ENCODE results near the gene CAPSL. TPM values are rescaled to one million over a fixed set of nuclear protein-coding genes. Genes with fewer than 3 reads are reported as not detected.
"Not testable (repeated sequence)": the region's sequence is repeated elsewhere in the genome, so short reads cannot be mapped to it uniquely, and the experiment has no call there.

CAPSL gene
- total RNA-seq, 1 experiment from 2014 or later, result not detected

GRCh38 chr5:35876922-35877321, 61.5 kb downstream of the CAPSL start:
- Histone ChIP-seq H3K4me1 (no peaks in the 10 kb centered on the region), H3K4me3 (no peak overlapping the region), H3K27me3 (no peaks in the 10 kb centered on the region; the same call in 1 of the 2 replicates), H3K27ac (no peak overlapping the region), H3K36me3 (no peaks in the 10 kb centered on the region), H3K9me3 (replicated peaks) (no peaks in the 10 kb centered on the region)
- no peak for DNase-seq

GRCh38 chr5:35876454-35876853, 62.0 kb downstream of the CAPSL start:
- H3K27ac ChIP-seq, result no peak overlapping the region
- H3K27me3 ChIP-seq, result no peaks in the 10 kb centered on the region; the same call in 1 of the 2 replicates
- H3K4me3 ChIP-seq, result no peak overlapping the region
- H3K36me3 ChIP-seq, result no peaks in the 10 kb centered on the region
- H3K9me3 ChIP-seq (replicated peaks), result no peaks in the 10 kb centered on the region
- DNase-seq, result no peak
- H3K4me1 ChIP-seq, result no peaks in the 10 kb centered on the region

- no peak for DNase-seq
- no peaks in the 10 kb centered on the region for H3K36me3 ChIP-seq
- no peaks in the 10 kb centered on the region for H3K9me3 ChIP-seq (replicated peaks)
- peaks cover 3% of the 10 kb centered on the region for H3K27me3 ChIP-seq
- H3K27ac ChIP-seq, result no peak overlapping the region
- H3K4me1 ChIP-seq, result no peaks in the 10 kb centered on the region
- H3K4me3 ChIP-seq, result no peak overlapping the region
Measured at GRCh38 chr5:35870605-35871004, 67.8 kb downstream of the CAPSL start.

GRCh38 chr5:35869685-35870277, 68.6 kb downstream of the CAPSL start:
- Histone ChIP-seq H3K27ac (no peak overlapping the region), H3K9me3 (replicated peaks) (no peaks in the 10 kb centered on the region), H3K4me3 (no peak overlapping the region), H3K27me3 (peaks cover 3% of the 10 kb centered on the region), H3K36me3 (no peaks in the 10 kb centered on the region), H3K4me1 (no peaks in the 10 kb centered on the region)
- no peak for DNase-seq

GRCh38 chr5:35867998-35868397, 70.4 kb downstream of the CAPSL start:
- Histone ChIP-seq H3K27ac (no peak overlapping the region), H3K9me3 (replicated peaks) (no peaks in the 10 kb centered on the region), H3K27me3 (peaks cover 3% of the 10 kb centered on the region; the same call in 1 of the 2 replicates), H3K36me3 (no peaks in the 10 kb centered on the region), H3K4me1 (no peaks in the 10 kb centered on the region), H3K4me3 (no peak overlapping the region)
- no peak for DNase-seq

GRCh38 chr5:35863159-35863558, 75.3 kb downstream of the CAPSL start:
- H3K4me3 ChIP-seq, result no peak overlapping the region
- peaks cover 3% of the 10 kb centered on the region for H3K27me3 ChIP-seq
- H3K9me3 ChIP-seq (replicated peaks), result no peaks in the 10 kb centered on the region
- no peak for DNase-seq
- H3K36me3 ChIP-seq, result no peaks in the 10 kb centered on the region
- H3K27ac ChIP-seq, result no peak overlapping the region
- H3K4me1 ChIP-seq, result no peaks in the 10 kb centered on the region

- no peaks in the 10 kb centered on the region for H3K9me3 ChIP-seq (replicated peaks)
- no peaks in the 10 kb centered on the region for H3K36me3 ChIP-seq
- peaks cover 3% of the 10 kb centered on the region for H3K27me3 ChIP-seq
- no peak overlapping the region for H3K4me3 ChIP-seq
- no peaks in the 10 kb centered on the region for H3K4me1 ChIP-seq
- no peak overlapping the region for H3K27ac ChIP-seq
- DNase-seq, result no peak
Measured at GRCh38 chr5:35862126-35862525, 76.3 kb downstream of the CAPSL start.

GRCh38 chr5:35861718-35862117, 76.7 kb downstream of the CAPSL start:
- DNase-seq, result no peak
- Histone ChIP-seq H3K27me3 (peaks cover 3% of the 10 kb centered on the region), H3K9me3 (replicated peaks) (no peaks in the 10 kb centered on the region), H3K4me3 (no peak overlapping the region), H3K27ac (no peak overlapping the region), H3K36me3 (no peaks in the 10 kb centered on the region), H3K4me1 (no peaks in the 10 kb centered on the region)

- no peak overlapping the region for H3K4me3 ChIP-seq
- no peaks in the 10 kb centered on the region for H3K9me3 ChIP-seq (replicated peaks)
- H3K27me3 ChIP-seq, result no peaks in the 10 kb centered on the region; the same call in 1 of the 2 replicates
- no peak for DNase-seq
- no peaks in the 10 kb centered on the region for H3K4me1 ChIP-seq
- H3K27ac ChIP-seq, result no peak overlapping the region
- no peaks in the 10 kb centered on the region for H3K36me3 ChIP-seq
Measured at GRCh38 chr5:35860686-35861085, 77.7 kb downstream of the CAPSL start.

GRCh38 chr5:35859101-35859661, 79.2 kb downstream of the CAPSL start:
- no peak overlapping the region for H3K4me3 ChIP-seq
- no peaks in the 10 kb centered on the region for H3K4me1 ChIP-seq
- no peak overlapping the region for H3K27ac ChIP-seq
- H3K9me3 ChIP-seq (replicated peaks), result no peaks in the 10 kb centered on the region; the same call in 1 of the 2 replicates
- DNase-seq, result no peak
- H3K27me3 ChIP-seq, result no peaks in the 10 kb centered on the region; the same call in 1 of the 2 replicates
- H3K36me3 ChIP-seq, result no peaks in the 10 kb centered on the region

GRCh38 chr5:35857606-35858205, 80.7 kb downstream of the CAPSL start:
- no peaks in the 10 kb centered on the region for H3K36me3 ChIP-seq
- no peak overlapping the region for H3K27ac ChIP-seq
- H3K9me3 ChIP-seq (replicated peaks), result no peaks in the 10 kb centered on the region; the same call in 1 of the 2 replicates
- H3K27me3 ChIP-seq, result no peaks in the 10 kb centered on the region; the same call in 1 of the 2 replicates
- H3K4me1 ChIP-seq, result no peaks in the 10 kb centered on the region
- DNase-seq, result no peak
- no peak overlapping the region for H3K4me3 ChIP-seq

- Histone ChIP-seq H3K4me1 (no peaks in the 10 kb centered on the region), H3K36me3 (no peaks in the 10 kb centered on the region), H3K9me3 (replicated peaks) (no peaks in the 10 kb centered on the region; the same call in 1 of the 2 replicates), H3K27ac (no peak within 1 kb of the TSS), H3K27me3 (no peaks in the 10 kb centered on the region), H3K4me3 (no peak within 1 kb of the TSS)
- no peak for DNase-seq
Measured at GRCh38 chr5:35856765-35857351, 81.6 kb downstream of the CAPSL start, which contains the start of gene IL7R. IL7R (plus strand) TSS chr5:35856891; CDS start chr5:35856978, 87 bp downstream.

- H3K36me3 ChIP-seq; H3K27ac ChIP-seq; DNase-seq; H3K4me3 ChIP-seq; H3K9me3 ChIP-seq (replicated peaks); H3K4me1 ChIP-seq; H3K27me3 ChIP-seq: not testable (repeated sequence)
Measured at GRCh38 chr5:35856186-35856764, 82.1 kb downstream of the CAPSL start.

GRCh38 chr5:35855187-35855586, 83.2 kb downstream of the CAPSL start:
- DNase-seq, result no peak
- Histone ChIP-seq H3K27ac (no peak overlapping the region), H3K4me3 (no peak overlapping the region), H3K4me1 (no peaks in the 10 kb centered on the region), H3K9me3 (replicated peaks) (no peaks in the 10 kb centered on the region; the same call in 1 of the 2 replicates), H3K36me3 (no peaks in the 10 kb centered on the region), H3K27me3 (no peaks in the 10 kb centered on the region)

Data from SJCRH30 (cell line).